Fibroblast of skin of abdomen (primary cell): Measurements from ENCODE around the gene FOXP3. TPM values are rescaled to one million over a fixed set of nuclear protein-coding genes. Genes with fewer than 3 reads are reported as not detected.
"Not testable (repeated sequence)": the region's sequence is repeated elsewhere in the genome, so short reads cannot be mapped to it uniquely, and the experiment has no call there.

Experiments used
- DNase-seq: peaks from one replicate; pipeline ENCODE4 v3.0.0-alpha.2; 2013
- polyA plus RNA-seq, 2 experiments: library from polyadenylated mRNA; unstranded; fragments of 120-200 nt; gene quantifications; one replicate each; pipeline ENCODE4 v1.2.1, GENCODE V29; 2013; ENCODE audit not compliant: insufficient read length in 2 of 2

The FOXP3 gene, protein sequence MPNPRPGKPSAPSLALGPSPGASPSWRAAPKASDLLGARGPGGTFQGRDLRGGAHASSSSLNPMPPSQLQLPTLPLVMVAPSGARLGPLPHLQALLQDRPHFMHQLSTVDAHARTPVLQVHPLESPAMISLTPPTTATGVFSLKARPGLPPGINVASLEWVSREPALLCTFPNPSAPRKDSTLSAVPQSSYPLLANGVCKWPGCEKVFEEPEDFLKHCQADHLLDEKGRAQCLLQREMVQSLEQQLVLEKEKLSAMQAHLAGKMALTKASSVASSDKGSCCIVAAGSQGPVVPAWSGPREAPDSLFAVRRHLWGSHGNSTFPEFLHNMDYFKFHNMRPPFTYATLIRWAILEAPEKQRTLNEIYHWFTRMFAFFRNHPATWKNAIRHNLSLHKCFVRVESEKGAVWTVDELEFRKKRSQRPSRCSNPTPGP
- polyA plus RNA-seq (2013, experiment 1 of 2; ENCODE audit: insufficient read length) = 0.26 TPM
- 0.22 TPM for polyA plus RNA-seq (2013, experiment 2 of 2; ENCODE audit: insufficient read length)

DNA sequence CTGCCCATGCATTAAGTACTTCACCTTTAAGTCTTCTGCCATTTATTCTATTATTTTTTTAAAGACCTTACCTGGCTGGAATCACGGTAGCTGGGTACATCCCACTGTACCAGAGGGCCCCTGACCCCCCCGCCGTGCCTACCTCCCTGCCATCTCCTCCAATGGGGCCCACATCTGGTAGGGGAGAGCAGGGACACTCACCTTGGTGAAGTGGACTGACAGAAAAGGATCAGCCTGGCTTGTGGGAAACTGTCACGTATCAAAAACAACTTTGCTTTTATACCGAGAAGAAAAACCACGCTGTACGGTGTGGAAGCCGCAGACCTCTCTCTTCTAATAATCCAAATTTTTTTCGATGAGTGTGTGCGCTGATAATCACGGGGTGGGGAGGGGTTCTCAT is at the start of gene FOXP3:
Gene FOXP3 (minus strand): TSS at position 251 of the 400 bp plus-strand sequence. CDS start 6,205 bp downstream, outside the sequence.
- DNase-seq = no peak

DNA sequence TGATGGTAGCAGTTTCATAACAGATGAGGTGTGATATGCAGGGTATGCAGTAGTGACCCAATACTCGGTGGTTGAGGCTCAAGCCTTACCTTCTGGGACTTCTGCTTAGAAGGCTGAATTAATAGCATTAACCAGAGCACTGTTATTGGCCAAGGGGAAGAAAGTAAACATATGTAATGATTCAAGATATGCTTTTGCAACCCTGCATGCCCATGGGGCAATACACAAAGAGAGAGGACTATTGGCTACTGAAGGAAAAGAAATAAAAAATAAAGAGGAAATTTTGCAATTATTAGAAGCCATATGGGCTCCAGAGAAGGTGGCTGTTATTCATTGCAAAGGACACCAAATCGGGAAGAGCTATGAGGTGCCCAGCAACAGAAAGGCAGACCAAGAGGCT is 47.7 kb upstream of the FOXP3 start:
- DNase-seq = no peak

DNA sequence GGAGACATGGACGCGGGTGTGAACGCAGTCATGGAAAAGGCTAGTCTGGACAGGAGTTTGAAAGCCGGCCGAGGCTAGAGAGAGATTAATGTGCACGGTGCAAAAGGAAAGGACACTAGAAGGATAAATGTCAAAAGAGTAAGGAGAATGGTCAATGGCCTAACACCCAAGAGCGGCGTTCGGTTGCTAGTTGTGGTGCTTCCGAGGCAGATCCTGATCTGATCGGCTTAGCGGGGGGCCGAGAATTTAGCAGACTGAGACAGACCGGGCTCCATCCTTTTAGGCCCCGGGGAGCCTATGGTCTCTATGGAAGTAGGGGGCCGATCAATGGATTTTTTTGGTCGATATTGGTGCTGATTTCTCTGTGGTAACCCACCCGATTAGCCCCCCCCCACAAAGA is 45.9 kb upstream of the FOXP3 start:
- no peak for DNase-seq

DNA sequence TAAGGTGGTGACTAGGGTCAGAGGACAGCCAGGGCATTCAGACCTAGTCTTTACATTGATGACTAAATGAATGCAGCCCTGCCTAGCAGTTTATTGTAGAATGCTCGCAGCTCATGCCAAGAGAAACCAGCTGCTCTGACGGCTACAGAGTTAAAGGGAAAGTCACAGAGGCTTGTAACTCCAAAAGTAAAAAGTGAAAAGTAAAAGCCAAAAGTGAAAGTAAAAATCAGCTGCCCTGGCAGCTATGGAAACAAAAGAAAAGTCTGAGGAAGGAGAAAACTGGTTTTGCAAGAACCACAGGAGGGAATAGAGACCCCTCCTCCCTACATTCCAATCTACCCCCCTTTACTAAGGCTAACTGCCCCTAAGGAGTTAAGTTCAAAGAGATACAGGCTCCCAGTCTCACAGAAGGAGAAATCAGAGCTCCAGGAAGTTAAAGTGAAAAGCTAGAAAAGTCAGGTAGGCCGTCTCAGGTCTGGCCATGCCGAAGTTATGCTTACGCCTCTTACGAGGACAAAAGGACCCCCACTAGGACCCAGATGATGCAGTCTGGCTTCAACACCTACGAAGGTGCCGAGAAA is 45.0 kb upstream of the FOXP3 start:
- DNase-seq = peak; percentile 29

DNA sequence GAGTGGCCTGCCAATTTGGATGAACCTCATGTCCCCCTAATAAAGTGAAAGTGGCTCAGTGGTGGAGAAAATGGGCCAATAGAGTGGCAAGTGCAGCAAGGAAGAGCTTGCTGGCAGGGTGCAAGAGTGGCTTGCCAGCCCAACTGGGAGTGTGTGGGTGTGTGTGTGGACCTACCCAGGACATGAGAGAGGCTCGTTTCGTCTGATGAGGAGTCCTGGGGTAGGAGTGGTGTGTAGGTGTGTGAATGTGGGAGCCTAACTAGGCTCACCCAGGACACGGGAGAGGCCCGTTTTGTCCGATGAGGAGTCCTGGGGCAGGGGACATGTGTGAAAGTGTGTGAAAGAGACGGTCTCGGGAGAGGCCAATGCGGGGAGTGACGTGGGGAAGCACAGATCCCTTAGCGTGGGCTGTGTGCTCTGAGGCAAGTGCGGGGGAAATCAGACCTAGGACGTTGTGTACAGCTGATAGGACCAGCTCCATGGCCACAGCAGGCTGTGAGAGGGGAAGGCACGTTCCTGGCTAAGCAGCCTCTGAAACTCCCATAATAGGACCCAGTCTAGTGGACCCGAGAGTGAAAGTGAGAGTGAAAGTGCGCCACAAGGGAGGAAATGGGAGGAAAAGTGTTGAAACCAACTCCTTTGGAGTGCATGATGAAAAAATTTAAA is 44.2 kb upstream of the FOXP3 start:
- peak; percentile 2 for DNase-seq

DNA sequence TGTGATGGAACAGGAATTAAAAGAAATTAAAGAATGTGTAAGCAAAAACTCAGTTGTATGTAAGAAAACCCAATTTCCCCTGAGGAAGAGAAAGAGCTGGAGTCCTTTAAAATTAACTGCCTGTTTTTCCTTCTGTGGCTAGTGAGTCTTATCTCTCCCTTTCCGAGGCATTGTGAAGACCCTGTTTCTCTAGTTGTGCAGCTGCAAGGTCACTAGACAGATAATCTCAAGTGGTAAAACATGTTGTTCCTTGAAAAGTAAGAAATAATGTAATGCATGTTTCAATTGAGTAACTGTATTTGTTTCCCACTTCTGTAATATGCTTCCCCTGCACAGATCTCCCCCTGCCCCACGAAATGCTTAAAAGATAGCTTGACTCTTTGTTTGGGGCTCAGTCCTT is 43.3 kb upstream of the FOXP3 start:
- not testable (repeated sequence) for DNase-seq

DNA sequence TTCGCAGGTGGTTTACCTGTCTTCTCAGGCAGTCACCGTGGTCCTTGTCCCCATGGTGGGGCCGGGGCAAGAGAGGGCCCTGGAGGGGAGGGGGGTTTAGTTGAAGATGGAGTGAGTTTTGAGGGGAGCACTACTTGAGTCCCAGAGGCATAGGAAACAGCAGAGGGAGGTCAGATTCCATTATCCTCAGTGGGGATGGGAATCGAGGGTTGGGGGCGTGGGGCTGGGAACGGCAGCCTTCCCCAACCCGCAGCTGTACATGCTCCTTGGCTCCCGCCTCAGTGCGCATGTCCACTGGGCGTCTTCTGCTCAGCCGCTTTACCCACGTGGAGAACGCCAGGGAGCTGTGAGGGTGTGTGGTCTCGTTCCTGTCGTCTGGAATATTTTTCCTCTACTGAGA is 38.8 kb upstream of the FOXP3 start, which contains the start of gene GAGE10:
Gene GAGE10 (plus strand): TSS at position 301 of the 400 bp plus-strand sequence. CDS start 1,214 bp downstream, outside the sequence.
- DNase-seq = no peak

DNA sequence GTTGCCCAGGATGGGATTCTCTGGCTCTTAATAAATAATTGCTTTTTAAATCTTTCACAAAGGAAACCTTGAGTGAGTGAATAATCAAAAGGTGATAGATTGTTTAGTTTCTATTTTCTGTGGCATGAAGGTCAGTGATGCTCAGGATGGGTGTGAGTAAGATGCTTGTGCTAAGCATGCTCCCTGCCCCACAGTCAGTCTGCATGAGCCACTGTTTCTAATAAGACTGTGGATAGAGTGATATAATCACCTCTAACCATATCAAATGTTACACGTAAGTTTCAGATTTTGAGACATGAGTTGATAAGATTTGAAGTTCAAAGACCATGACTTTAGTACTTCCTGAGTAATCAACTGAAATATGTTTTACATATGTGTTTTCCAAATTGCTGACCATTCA is 36.2 kb upstream of the FOXP3 start:
- DNase-seq = no peak

DNA sequence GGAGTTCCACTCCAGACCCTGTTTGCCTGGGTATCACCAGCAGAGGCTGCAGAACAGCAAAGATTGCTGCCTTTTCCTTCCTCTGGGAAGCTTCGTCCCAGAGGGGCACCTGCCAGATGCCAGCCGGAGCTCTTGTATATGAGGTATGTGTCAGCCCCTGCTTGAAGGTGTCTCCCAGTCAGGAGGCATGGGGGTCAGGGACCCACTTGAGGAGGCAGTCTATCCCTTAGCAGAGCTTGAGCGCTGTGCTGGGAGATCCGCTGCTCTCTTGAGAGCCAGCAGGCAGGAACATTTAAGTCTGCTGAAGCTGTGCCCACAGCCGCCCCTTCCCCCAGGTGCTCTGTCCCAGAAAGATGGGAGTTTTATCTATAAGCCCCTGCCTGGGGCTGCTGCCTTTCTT is 34.8 kb upstream of the FOXP3 start:
- DNase-seq = not testable (repeated sequence)

DNA sequence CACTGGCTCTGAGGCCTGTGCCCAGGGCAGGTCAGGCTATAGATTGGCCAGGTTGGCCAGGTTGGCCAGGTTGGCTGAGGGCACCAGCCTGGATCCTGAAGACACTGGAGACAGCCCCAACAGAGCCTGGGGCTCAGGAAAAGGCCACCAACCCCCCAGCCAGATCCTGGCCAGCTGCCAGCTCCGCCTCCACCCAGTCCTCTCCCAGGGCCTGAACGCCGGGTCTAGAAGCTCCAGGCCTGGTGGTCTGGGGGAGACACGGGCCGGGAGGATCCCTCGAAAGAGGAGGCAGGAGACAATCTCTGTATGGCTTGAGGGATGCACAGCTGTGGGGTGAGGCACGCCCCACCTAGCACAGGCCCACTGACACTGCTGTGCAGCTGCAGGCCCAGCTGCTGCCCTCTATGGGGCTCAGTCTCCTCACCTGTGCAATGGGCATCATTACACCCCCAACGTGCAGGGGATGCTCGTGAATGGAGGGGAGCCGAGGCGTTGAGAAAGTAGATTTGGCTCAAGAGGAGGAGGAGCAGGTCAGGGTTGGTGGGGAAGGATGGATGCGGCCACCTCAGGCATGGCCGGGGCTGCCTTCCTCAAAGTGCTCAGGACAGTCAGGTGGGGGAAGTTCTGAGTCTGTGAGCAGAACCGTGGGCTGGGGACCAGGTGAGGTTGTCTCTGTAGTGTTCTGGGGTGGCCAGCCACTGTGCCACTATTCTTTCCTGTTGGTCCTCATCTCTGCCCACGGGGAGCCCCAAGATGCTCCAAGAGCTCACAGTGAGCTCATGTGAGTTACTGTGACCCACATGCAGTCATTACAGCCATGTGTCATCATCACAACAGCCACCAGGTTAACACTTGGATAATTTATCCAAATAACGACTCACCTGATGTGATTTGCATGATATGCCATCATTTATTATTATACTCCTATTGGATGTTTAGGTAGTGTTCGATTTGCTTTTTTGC is 28.2 kb upstream of the FOXP3 start:
- no peak for DNase-seq

DNA sequence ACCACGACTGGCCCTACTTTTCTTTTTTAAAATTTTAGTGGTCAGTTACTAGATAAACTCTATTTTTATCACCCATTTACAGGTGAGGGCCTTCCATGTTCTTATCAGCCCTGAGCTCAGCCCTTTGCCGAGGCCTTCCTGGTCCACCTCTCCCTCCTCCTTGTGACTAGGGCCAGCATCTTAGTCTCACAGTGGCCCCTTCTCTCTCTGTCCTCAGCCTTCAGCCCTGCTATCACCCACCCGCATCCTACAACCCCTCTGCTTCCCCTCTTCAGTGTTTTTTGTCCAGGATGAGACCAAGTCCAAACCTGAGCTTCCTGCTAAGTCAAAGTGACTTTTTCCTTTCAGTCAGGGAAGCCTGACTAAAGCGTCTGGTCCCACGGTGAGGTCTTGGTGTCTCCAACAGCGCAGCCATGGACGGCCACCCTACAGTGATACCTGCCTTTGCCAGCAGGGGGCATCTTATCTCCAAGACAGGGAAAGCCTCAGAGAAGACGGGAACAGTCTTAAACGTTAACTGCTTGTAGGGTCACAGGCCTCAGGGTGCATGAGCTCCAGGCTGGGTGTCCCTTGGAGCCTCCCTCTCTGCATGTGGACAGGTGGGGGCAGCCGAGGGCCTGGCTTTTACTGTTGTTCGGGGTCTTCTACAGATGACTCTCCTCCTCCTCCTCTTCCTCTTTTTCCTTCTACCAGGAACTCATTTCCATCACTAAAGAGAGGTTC is 27.3 kb upstream of the FOXP3 start:
- peak; percentile 24 for DNase-seq

DNA sequence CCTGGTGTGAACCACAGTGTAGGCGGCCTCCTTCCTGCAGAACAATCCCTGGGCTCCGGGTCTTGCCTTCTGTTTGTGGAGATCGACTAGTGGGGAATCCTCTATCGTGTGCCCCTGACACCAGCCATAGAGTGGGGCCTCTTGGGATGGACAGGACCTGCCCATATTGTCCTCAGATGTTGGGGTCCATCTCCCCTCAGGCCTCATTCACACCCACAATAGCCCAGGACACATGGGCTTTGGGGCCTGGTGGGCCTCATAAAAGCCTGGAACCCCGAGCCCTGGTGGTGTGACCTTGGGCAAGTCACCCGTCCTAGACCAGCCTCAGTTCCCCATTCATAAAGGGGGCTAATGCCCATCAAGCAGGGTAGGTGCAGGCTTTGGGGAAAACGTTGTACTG is 25.7 kb upstream of the FOXP3 start:
- no peak for DNase-seq

DNA sequence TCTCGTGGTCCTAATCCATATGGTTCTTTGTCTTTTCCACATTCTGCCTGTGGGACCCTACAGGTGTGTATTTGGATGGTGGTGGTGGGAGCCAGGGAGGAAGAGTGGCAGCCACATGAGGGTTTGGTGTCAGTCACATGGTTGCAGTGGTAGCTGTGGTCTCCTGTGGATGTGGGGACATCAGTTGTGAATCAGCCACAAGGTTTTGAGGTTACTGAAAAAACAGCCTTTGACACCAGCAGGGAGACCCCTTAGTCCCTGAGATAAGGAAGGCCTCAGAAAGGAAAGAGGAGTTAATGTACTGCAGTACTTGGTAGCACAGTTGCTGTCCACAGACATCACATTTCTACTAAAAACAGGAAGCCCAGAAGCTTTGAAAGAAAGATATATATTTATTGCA is 23.2 kb upstream of the FOXP3 start:
- DNase-seq = no peak

DNA sequence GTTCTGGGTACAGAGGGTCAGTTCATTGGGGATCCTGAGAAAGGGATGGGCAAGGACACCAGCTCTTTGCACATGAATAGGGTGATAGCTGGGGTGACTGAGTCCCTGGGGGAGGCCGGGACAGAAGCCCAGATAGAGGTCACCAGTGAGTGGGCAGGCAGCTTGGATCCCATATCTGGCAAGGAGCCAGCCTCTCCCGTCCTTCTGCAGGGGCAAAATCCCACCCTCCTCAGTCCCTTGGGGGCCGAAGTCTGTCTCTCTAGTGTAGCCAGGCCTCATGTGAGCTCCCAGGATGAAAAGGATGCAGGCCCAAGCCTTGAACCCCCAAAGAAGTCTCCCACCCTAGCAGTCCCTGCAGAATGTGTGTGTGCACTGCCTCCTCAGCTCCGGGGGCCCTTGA is 22.1 kb upstream of the FOXP3 start:
- no peak for DNase-seq

DNA sequence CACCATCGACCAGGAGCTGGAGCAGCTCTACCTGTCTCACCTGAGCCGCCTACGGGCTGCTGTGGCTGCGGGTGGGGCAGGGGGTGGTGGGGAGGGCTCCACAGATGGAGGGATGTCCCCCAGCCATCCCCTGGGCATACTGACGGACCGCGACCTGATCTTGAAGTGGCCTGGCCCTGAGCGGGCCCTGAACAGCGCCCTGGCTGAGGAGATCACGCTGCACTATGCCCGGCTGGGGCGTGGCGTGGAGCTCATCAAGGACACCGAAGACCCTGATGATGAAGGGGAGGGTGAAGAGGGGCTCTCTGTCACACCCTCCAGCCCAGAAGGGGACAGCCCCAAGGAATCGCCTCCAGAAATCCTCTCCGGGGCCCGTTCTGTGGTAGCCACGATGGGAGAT is 21.6 kb upstream of the FOXP3 start:
- no peak for DNase-seq

DNA sequence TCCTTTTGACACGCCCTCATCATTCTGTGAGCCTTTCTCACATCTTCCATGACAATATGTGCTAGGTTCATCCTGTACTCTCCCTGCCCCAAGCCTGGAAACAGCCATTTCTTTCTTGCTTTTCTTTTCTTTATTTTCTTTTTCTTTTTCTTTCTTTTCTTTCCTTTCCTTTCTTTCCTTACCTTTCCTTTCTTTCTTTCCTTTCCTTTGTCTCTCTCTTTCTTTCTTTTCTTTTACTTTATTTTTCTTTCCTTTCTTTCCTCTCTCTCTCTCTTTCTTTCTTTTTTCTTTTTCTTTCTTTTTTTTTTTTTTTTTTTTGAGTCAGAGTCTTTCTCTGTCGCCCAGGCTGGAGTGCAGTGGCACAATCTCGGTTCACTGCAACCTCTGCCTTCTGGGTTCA is 19.7 kb upstream of the FOXP3 start:
- DNase-seq = no peak

DNA sequence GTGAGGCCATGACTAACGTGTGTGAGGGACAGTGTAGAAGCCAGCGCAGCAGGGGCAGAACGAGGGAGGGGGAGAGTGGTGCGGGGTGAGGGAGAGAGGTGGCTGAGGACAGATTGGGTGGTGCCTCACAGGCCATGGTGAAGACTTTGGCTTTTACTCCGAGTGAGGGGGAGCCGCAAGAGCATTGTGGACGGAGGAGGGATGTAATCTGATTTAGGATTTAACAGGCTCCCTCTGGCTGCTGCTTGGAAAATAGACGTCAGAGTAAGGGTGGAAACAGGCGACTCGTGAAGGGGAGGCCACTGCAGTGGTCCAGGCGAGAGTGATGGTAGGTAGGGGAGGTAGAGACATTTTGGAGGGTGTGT is 18.1 kb upstream of the FOXP3 start:
- peak; percentile 30 for DNase-seq

DNA sequence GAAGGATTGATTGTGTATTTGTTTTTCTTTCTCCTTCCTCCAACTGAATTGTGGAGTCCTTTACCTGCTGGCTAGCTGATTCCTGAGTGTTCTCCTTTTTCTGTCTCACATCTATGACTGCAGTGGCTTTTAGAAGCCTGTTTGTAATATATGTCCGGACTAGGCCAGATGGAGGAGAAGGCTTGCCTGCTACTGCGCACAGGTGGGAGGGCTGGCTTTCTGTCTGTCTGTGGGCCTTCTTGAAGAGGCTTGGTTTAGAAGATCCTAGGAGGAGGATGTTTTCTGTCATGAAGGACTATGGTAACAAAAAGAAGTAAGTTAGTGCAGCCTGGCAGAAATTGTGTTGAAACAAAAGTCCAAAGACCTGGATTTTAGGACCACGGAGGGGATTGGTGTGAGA is 13.6 kb upstream of the FOXP3 start:
- DNase-seq = no peak

DNA sequence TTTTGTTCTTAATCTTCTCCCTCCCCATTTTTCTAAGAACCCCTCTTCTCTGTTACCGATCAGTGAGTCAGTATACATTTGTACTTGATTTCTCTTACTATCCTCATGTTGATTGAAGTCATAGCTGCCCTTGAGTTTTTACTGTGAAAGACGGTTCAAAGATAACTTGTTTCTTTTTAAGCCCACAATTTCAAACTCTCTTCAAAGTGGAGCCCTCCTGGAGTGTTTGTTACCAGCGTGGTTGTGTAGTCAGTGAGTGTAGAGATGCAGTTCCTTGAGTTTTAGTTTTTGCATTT is 13.0 kb upstream of the FOXP3 start:
- no peak for DNase-seq

DNA sequence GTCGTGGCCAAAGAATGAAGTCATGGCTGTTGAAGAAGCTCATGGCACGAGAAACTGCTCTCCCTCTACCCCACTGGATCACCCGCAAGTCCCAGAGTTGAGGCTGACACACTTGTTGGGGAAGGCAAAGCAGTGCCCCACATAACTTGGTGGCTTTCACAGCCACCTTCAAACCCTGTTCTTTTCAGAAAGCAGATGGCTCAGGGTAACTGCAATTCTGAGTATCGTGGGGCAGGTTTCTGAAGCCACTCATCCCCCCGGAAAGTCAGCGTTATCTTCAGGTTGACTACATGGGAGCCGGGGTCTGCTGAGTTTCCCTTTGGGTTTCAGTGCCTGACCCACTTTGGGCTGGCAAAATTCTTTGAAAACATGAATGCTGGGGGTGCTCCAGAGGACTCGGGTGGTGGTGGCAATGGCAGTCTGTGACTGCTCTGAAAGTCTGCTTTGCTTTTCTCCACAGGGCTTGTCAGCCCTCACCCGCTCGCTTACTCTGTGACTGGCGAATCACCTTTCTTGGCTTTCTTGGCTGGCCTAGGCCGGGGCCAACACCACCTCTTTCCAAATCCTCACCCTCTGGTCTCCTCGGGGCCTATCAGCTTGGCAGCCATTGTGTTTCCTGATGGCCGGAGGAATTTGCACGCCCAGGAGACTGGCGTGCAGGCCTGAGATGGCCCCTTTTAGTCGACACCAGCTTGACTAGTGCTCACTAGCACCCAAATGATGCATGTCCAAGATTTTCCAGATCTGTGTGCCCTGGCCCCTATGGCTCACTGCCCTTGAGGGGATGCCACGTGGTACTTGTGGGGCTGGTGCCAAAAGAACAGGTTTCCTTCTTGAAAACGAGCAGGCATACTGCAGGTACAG is 12.4 kb upstream of the FOXP3 start:
- no peak for DNase-seq

DNA sequence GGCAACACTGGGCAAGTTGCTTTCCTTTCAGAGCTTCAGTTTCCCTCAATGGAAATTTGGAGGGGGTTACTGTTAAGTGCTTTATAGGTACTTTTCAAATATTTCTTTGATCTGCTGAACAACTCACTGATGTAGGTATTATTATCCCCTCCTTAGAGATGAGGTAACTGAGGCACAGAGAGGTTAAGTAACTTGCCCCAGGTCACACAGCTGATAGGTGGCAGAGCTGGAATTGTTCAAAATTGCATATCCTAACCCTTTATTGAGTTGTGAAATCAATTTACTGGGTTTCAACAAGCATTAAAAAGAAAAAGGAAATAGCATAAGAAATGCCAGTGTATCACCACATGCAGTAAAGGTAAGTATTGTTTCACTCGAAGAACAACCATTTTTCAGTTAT is 11.7 kb upstream of the FOXP3 start:
- DNase-seq = no peak
